ENCODE data around the gene EDNRB.

Gene EDNRB

DNA sequence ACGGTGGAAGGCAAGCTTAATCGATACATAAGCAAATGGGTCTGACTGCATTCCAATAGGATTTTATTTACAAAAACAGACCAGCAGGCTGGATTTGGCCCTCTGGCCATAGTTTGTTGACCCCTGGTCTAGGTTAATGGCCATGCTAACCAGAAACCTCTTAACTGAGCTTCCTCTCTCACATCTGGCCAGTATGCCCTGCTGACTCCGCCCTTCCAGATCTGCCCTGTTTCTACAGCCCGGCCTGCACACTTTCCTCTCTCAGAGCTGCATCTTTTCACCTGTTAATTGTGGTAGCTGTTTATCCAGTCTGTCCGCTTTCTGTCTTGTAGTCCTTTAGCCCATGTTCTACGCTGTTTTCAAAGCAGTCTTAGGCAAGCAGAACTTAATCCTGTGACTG, 25.6 kb downstream of the EDNRB start:
- no peak for DNase-seq (ENCODE audit: low read depth)
- TF ChIP-seq, protein P1, sequence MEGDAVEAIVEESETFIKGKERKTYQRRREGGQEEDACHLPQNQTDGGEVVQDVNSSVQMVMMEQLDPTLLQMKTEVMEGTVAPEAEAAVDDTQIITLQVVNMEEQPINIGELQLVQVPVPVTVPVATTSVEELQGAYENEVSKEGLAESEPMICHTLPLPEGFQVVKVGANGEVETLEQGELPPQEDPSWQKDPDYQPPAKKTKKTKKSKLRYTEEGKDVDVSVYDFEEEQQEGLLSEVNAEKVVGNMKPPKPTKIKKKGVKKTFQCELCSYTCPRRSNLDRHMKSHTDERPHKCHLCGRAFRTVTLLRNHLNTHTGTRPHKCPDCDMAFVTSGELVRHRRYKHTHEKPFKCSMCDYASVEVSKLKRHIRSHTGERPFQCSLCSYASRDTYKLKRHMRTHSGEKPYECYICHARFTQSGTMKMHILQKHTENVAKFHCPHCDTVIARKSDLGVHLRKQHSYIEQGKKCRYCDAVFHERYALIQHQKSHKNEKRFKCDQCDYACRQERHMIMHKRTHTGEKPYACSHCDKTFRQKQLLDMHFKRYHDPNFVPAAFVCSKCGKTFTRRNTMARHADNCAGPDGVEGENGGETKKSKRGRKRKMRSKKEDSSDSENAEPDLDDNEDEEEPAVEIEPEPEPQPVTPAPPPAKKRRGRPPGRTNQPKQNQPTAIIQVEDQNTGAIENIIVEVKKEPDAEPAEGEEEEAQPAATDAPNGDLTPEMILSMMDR (IDR thresholded peaks at IDR 0.05; ENCODE audit: control insufficient read depth, insufficient read depth, low read depth, low read length, missing control alignments) = no peak
- no peak overlapping the region for H3K4me3 ChIP-seq (ENCODE audit: control insufficient read depth, low read depth, low read length)

DNA sequence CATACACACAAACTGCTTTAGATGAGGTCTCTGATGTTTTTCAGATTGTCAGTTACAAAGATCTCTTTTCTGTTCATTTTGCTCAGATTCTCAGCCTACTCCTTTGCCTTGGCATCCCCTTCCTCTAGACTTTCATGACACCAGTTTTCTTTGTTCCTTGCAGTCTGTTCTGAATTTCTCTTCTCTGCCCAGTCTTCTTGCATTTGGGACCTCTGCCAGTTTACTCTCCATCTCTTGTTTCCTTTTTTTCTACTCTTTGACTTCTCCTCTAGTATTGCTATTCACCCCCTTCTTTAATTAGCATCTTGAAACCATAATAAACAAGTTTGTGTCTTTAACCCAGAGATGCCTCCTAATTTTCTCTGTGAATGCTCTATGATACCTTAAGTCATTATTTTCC, 26.1 kb downstream of the EDNRB start:
- no peak for DNase-seq (ENCODE audit: low read depth)
- TF ChIP-seq, protein P1 (IDR thresholded peaks at IDR 0.05; ENCODE audit: control insufficient read depth, insufficient read depth, low read depth, low read length, missing control alignments) = no peak
- H3K4me3 ChIP-seq (ENCODE audit: control insufficient read depth, low read depth, low read length) = no peak overlapping the region

DNA sequence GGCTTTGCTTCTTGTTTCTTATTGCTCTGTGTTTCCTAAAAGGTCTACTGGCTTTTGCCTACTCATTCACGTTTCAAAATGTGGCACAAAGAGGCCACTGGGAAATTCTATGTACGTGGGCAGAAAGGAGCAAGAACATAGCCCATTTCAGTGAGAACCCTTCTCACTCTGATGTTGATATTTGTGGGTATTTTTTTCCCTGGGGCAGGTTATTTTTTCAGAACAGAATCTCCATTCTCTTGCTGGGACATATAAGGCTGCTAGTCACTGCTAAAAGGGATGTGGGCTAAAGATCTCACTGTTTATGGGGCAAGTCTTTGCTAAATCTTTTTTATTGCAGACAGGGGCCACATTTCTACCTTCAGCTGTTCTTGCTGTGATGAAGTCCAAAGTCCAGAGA, 27.1 kb downstream of the EDNRB start:
- TF ChIP-seq, protein P1 (IDR thresholded peaks at IDR 0.05; ENCODE audit: control insufficient read depth, insufficient read depth, low read depth, low read length, missing control alignments) = no peak
- DNase-seq (ENCODE audit: low read depth) = no peak
- H3K4me3 ChIP-seq (ENCODE audit: control insufficient read depth, low read depth, low read length) = no peak overlapping the region

DNA sequence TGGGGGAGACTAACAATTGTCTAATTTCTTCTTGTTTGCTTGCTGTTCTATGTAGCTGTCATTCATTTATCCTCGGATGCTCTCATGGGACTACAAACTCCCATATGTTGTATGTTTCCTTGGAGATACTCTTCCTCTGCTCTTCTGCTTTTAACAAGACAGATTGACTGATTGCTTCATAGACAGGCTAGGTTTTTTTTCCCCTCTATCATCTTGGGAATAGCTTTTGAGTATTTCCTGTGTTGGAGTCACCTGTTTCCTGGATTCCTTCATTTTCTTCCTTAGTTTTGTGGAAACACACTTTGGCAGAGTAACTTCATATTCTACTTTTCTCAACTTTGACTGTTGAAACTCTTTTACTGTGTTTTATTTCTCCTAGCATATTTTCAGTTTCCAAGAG, 27.6 kb downstream of the EDNRB start:
- TF ChIP-seq, protein P1 (IDR thresholded peaks at IDR 0.05; ENCODE audit: control insufficient read depth, insufficient read depth, low read depth, low read length, missing control alignments) = no peak
- no peak for DNase-seq (ENCODE audit: low read depth)
- H3K4me3 ChIP-seq (ENCODE audit: control insufficient read depth, low read depth, low read length) = no peak overlapping the region

DNA sequence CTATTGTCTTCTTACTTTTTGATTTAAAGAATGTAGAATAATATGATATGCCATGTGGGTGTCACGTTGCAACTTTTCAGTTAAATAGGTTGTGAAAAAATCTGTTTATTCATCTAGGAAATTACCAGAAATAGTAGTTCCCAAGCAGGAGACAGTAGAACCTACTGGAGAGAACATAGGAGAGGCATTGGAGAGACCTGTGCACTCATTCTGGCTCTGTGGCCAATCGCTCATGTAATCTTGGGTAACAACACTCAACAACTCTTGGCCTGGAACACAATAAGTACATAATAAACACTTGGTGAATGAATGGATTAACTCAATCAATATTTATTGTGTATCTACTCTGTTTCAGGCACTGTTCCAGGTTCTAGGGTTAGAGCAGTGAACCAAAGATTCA, 35.3 kb downstream of the EDNRB start:
- TF ChIP-seq, protein P1 (IDR thresholded peaks at IDR 0.05; ENCODE audit: control insufficient read depth, insufficient read depth, low read depth, low read length, missing control alignments) = no peak
- H3K4me3 ChIP-seq (ENCODE audit: control insufficient read depth, low read depth, low read length) = no peak overlapping the region
- DNase-seq (ENCODE audit: low read depth) = no peak

DNA sequence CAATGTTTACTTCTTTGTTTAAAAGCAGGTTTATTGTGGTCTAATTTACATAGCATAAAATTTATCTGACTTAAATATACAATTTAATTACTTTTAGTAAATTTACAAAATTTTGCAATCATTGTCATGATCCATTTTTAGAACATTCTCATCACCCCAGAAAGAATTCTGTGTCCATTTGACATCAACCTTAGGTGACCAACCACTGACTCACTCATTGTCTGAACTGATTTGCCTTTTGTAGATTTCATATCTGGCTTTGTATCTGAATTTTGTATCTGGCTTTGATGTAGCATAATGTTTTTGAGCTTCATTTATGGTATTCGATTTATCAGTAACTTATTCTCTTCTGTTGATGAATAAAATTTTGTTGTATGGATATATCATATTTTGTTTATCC, 40.4 kb downstream of the EDNRB start:
- DNase-seq (ENCODE audit: low read depth) = no peak
- TF ChIP-seq, protein P1 (IDR thresholded peaks at IDR 0.05; ENCODE audit: control insufficient read depth, insufficient read depth, low read depth, low read length, missing control alignments) = no peak
- H3K4me3 ChIP-seq (ENCODE audit: control insufficient read depth, low read depth, low read length) = no peak overlapping the region

DNA sequence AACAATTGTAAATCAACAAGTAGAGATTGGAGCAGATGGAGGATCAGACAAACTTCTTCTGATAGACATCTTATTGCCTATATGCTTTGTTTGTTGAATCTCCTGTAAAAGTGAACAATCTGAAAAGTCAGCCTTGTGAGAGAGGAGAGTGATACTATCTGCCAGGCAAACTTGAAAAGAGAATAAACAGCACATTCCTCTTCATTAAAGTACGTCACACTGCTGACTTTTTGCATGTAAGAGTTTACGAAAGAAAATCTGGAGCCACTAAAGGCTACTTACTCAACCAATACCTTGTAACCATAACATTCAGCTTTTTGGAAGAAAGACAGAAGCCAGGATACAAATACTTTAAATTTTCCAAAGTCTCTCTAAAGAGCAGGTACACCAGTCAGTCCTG, 42.5 kb downstream of the EDNRB start:
- no peak for DNase-seq (ENCODE audit: low read depth)
- no peak overlapping the region for H3K4me3 ChIP-seq (ENCODE audit: control insufficient read depth, low read depth, low read length)
- TF ChIP-seq, protein P1 (IDR thresholded peaks at IDR 0.05; ENCODE audit: control insufficient read depth, insufficient read depth, low read depth, low read length, missing control alignments) = no peak

Measured in AG09309 (cell line).